HFF-Myc (cell line): ENCODE data around the gene NME8.

Experiments used
- DNase-seq: peaks from one replicate; pipeline ENCODE4 v3.0.0-alpha.2; 2011; ENCODE audit warnings: low read depth; ENCODE audit errors: extremely low read depth
- H3K4me3 ChIP-seq: replicated peaks from 2 replicates; pipeline ENCODE4 v1.5.1; 2011; ENCODE audit warnings: low read depth, mild to moderate bottlenecking, control low read depth, low read length
- TF ChIP-seq, protein P1 (sequence below): IDR thresholded peaks from 2 replicates; pipeline ENCODE4 v1.5.1; 2012; ENCODE audit warnings: mild to moderate bottlenecking, low read depth, low read length, control low read depth; ENCODE audit errors: missing control alignments

Gene NME8

DNA sequence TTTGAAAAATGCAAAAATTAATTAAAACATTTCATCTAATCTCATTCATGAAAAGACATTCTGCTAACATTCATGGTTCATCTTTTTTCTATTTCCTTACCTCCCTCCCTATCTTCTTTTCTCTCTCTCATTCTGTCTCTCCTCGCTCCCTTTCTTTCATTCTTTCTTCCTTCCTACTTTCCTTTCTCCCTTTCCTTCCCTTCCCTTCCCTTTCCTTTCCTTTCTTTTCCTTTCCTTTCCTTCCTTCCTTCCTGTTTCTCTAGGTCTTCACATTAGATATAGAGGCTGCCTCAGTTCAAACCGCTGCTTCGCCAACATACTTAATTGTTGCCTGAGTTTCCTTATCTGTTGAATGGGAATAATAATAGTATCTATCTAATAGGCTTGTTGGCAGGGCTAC is 46.3 kb downstream of the NME8 start:
- DNase-seq: no peak
- H3K4me3 ChIP-seq: no peak overlapping the region
- TF ChIP-seq, protein P1, sequence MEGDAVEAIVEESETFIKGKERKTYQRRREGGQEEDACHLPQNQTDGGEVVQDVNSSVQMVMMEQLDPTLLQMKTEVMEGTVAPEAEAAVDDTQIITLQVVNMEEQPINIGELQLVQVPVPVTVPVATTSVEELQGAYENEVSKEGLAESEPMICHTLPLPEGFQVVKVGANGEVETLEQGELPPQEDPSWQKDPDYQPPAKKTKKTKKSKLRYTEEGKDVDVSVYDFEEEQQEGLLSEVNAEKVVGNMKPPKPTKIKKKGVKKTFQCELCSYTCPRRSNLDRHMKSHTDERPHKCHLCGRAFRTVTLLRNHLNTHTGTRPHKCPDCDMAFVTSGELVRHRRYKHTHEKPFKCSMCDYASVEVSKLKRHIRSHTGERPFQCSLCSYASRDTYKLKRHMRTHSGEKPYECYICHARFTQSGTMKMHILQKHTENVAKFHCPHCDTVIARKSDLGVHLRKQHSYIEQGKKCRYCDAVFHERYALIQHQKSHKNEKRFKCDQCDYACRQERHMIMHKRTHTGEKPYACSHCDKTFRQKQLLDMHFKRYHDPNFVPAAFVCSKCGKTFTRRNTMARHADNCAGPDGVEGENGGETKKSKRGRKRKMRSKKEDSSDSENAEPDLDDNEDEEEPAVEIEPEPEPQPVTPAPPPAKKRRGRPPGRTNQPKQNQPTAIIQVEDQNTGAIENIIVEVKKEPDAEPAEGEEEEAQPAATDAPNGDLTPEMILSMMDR: no peak

DNA sequence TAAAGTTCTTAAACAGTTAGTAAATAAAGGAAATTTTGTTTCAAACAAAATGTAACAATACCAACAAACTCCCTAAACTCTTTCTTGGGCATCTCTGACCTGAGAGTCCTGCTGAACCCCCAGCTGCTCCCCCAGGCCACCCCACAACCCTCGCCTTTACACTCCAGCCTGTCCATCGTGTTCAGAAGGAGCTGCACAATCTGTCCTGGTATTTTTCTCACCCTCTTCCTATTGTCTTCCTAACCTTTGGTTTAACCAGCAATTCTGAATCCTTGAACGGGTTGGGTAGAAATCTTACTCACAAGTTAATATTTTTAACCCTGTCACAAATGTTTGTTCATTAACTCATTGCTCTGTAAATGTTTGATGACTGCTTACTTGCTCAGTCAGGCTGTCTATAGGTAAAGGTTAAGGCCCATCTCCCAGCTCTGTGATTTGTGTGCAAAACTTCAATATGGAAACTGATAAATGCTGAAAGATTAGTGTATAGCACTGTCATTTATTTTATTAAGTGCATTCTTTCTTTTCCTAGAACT is 51.4 kb downstream of the NME8 start:
- TF ChIP-seq, protein P1: no peak
- DNase-seq: no peak

DNA sequence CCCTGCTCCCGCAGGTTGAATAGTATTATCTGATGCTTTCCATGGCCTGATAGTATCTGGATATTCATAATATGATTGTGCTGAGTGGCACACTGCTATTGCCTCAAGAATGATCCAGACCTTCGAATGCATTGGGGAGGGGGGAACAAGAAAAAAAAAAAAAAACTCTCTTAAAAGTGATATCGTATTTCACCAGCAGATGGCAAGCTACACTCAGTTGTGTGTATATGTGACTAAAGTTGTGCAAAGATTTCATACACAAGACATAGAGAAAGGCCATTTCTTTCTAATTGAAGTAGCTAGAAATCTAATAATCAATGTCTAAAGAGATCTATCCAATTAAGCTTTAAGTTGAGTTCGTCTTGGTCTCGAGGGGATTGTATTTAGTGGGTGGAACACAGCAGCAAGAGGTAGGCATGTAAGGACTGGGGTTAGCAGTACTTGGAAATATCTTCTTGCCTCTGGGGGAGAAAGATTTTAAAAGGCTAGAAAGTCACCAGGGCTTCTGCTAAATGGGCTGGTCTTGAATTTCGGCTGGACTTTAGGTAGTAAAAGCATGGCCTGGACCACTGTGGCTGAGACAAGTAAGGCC is 52.9 kb downstream of the NME8 start:
- no peak for DNase-seq
- TF ChIP-seq, protein P1: peak; percentile 7
- no peak overlapping the region for H3K4me3 ChIP-seq

More for the DNA sequence above, 51.4 kb downstream of the NME8 start:
- H3K4me3 ChIP-seq: no peak overlapping the region

DNA sequence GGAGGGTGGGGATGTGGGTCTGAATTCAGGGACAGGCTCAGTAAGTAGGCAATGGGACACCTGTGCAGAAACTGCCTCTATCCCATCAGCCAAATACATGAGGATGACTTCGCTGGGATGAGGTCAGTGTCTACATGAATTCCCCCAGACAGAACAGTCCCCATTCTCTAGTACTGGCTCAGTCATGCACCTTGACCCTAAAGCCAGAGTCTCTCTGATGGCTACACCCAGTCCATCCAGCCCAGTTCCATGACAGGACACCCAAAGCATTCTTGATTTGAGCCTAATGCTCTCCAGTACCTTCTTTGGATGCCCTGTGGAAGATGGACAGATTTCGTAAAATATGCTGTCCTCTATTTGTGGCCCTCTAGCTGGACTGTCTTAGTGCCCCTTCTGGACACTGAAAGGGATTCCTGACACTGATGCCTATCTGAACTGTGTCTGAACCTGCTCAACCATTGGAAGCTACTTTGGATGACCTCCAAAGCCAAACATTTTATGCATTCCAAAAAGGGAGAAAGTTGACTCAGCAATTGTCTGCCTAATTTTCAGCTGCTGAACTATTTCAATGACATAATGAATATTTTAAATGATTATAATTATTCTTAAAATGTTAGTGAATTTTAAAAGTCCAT is 53.6 kb downstream of the NME8 start:
- no peak for DNase-seq

DNA sequence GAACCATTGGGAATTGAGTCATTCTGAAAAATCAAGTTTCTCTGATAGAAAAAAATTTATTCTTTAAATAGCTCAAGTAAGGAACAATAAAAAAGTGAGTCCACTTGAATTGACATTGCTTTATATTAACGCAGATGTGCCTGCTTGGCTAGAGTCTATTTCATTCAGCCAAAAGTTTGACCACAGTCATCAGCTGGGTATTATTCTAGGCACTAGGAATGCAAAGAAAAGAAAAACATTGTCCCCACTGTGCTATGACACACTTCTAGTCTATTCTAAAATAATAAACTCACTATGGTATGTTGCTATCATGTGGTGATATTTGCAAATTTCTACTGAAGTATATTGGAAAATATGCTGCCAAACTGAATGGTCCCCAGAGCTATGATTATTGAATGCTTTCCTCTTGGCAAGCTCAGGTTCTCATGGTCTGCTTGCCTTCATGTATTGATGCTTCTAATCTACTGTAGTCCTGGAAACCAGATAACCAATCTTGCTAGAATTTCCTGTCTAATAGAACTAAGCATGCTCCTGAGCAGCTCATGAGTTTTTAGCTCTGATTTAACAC is 59.9 kb downstream of the NME8 start:
- no peak overlapping the region for H3K4me3 ChIP-seq
- no peak for DNase-seq
- TF ChIP-seq, protein P1: no peak

More for the DNA sequence above, 53.6 kb downstream of the NME8 start:
- TF ChIP-seq, protein P1: no peak
- no peak overlapping the region for H3K4me3 ChIP-seq

DNA sequence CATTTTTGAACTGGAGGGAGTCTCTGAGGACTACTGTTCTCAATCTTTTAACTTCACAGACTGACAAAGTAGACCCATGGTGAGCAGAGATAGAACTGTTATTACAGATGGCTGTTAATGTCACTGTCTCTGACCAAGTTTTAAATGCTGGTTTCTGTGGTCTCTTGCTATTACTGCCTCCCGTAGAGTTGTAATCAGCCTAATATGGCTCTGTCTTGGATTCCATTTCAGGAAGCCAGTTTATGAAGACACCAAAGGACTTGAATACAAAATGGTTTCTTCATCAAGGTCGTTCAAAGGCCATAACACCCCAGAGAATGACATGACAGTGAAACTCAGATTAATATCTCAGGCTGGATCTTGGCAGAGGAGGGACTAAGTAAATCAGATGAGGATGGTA is 64.4 kb downstream of the NME8 start:
- TF ChIP-seq, protein P1: no peak
- no peak for DNase-seq
- H3K4me3 ChIP-seq: no peak overlapping the region
